ENCODE results near the gene ZNF750.

- TF ChIP-seq CTCF (tag by site-specific recombination; IDR thresholded peaks at IDR 0.05), result no peak
- TF ChIP-seq TCF7L2 (IDR thresholded peaks at IDR 0.05; ENCODE audit: borderline replicate concordance, low read depth, low read length), result no peak
- no peak for TF ChIP-seq ZNF747 (tag by site-specific recombination; IDR thresholded peaks at IDR 0.05)
Measured at GRCh38 chr17:82802075-82802780, 37.6 kb downstream of the ZNF750 start.

Measured in HEK293 (cell line).